ENCODE results near the gene TACC2.

TACC2 gene

GRCh38 chr10:122033224-122033926, 44.4 kb downstream of the TACC2 start:
- H3K4me1 Mint-ChIP-seq (ENCODE audit: low read depth) = no peaks in the 10 kb centered on the region
- no peak overlapping the region for H3K27ac Mint-ChIP-seq
- H3K9me3 Mint-ChIP-seq = no peaks in the 10 kb centered on the region
- no peaks in the 10 kb centered on the region for H3K27me3 Mint-ChIP-seq (ENCODE audit: low read depth)
- H3K4me3 Mint-ChIP-seq = no peak overlapping the region
- no peaks in the 10 kb centered on the region for H3K36me3 Mint-ChIP-seq (ENCODE audit: low read depth)

DNA sequence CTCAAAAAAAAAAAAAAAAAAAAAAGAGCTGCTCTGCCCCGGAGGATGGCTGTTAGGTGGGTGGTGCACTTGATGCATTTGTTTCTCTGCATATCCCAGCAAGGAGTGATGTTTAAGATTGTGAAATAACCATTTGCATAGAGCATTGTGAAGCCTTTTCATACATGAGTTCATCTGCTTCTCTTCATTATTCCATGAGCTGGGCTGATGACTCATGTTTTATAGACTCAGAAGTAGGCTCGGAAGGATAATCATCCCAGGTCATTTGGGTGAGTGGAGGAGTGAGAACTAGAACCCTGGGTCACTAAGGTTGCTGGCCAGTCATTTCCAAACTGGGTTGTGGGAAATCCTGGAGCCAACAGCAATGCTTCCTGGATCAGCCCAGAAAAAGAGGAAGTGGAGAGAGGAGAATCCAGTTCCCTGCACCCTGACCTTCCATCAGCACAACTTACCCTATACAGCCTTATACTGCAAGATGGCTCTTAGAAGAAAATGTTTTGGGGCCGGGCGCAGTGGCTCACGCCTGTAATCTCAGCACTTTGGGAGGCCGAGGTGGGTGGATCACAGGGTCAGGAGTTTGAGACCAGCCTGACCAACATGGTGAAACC, 45.3 kb downstream of the TACC2 start:
- Mint-ChIP-seq H3K4me1 (ENCODE audit: low read depth) (no peaks in the 10 kb centered on the region), H3K27me3 (ENCODE audit: low read depth) (peaks cover 3% of the 10 kb centered on the region), H3K4me3 (no peak overlapping the region), H3K9me3 (no peaks in the 10 kb centered on the region), H3K27ac (no peak overlapping the region), H3K36me3 (ENCODE audit: low read depth) (no peaks in the 10 kb centered on the region)

- Mint-ChIP-seq H3K4me1 (ENCODE audit: low read depth) (no peaks in the 10 kb centered on the region), H3K9me3 (no peaks in the 10 kb centered on the region), H3K27ac (no peak overlapping the region), H3K4me3 (no peak overlapping the region), H3K27me3 (ENCODE audit: low read depth) (peaks cover 4% of the 10 kb centered on the region), H3K36me3 (ENCODE audit: low read depth) (no peaks in the 10 kb centered on the region)
Observed at GRCh38 chr10:122040786-122041185, 51.8 kb downstream of the TACC2 start.

DNA sequence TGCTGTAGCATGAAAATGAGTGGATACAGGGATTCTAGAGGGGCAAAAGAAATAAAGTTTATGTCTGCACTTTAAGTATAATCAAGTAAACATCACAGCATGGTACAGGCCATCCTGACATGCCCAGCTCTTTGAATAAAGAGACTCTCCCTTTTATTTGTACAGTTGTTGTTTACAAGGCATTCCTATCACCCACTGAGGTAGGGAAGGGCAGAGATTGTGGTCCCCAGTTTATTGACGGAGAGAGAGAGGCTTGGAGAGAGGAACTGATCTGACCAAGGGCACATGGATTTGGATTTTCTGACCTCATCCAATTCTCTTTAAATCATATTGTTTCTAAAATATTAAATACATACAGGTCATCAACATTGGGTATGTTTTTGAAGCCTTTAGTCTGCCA, 53.9 kb downstream of the TACC2 start:
- no peaks in the 10 kb centered on the region for H3K9me3 Mint-ChIP-seq
- no peak overlapping the region for H3K27ac Mint-ChIP-seq
- peaks cover 4% of the 10 kb centered on the region for H3K27me3 Mint-ChIP-seq (ENCODE audit: low read depth)
- H3K36me3 Mint-ChIP-seq (ENCODE audit: low read depth) = no peaks in the 10 kb centered on the region
- no peak overlapping the region for H3K4me3 Mint-ChIP-seq
- H3K4me1 Mint-ChIP-seq (ENCODE audit: low read depth) = no peaks in the 10 kb centered on the region

DNA sequence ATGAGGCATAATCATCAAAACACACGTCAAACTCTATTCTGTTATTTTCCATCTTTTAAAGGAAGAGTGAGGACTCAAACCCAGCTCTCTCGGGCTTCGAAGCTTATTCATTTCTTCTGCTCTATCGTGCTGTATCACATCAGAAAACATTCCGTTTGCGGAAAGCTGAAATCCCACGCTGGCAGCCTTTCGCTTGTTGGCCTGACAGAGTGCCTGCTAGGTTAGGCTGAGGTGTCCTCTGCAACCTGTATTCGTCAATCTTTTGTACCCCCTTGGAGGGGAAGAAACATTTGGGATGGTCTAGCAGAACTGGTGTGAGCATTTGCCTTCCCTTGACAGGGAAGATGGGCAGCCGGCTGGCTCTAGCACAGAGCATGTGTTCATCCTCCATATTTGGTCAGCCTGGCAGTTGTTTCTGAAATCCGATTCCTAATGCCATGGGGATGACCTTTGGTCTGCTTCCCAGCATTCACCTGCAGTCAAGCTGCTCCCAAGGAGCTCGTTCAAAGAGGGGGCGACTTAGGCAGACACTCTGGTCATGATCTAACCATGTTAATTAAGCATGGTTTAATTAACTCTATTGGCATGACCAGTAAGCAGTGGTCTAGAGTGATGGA, 55.2 kb downstream of the TACC2 start:
- Mint-ChIP-seq H3K4me3 (no peak overlapping the region), H3K9me3 (no peaks in the 10 kb centered on the region), H3K27ac (no peak overlapping the region), H3K36me3 (ENCODE audit: low read depth) (no peaks in the 10 kb centered on the region), H3K27me3 (ENCODE audit: low read depth) (peaks cover 2% of the 10 kb centered on the region), H3K4me1 (ENCODE audit: low read depth) (no peaks in the 10 kb centered on the region)

DNA sequence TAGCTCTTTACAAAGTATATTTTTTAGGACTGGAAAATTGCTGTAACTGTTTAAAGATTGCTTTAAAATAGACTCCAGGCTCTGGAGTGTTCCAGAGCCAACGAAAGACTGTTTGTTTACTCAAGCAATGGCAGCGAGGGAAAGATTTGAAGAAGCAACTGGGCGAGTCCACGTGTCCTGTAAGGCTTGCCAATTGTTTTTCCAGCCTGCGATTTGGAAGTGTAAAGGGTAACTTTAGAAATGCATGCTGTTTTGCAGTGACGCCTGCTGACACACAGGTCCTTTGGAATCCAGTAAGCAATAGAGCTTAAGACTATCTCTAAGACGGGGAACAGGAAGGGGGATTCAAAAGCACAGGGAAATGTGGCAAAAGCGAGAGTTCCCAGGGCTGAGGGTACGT, 55.8 kb downstream of the TACC2 start:
- H3K27me3 Mint-ChIP-seq (ENCODE audit: low read depth) = no peaks in the 10 kb centered on the region
- H3K9me3 Mint-ChIP-seq = no peaks in the 10 kb centered on the region
- H3K4me3 Mint-ChIP-seq = no peak overlapping the region
- H3K36me3 Mint-ChIP-seq (ENCODE audit: low read depth) = no peaks in the 10 kb centered on the region
- H3K4me1 Mint-ChIP-seq (ENCODE audit: low read depth) = no peaks in the 10 kb centered on the region
- H3K27ac Mint-ChIP-seq = no peak overlapping the region

- no peaks in the 10 kb centered on the region for H3K27me3 Mint-ChIP-seq (ENCODE audit: low read depth)
- no peaks in the 10 kb centered on the region for H3K36me3 Mint-ChIP-seq (ENCODE audit: low read depth)
- no peak overlapping the region for H3K4me3 Mint-ChIP-seq
- H3K4me1 Mint-ChIP-seq (ENCODE audit: low read depth) = no peaks in the 10 kb centered on the region
- no peaks in the 10 kb centered on the region for H3K9me3 Mint-ChIP-seq
- H3K27ac Mint-ChIP-seq = no peak overlapping the region
Observed at GRCh38 chr10:122045212-122045611, 56.2 kb downstream of the TACC2 start.

DNA sequence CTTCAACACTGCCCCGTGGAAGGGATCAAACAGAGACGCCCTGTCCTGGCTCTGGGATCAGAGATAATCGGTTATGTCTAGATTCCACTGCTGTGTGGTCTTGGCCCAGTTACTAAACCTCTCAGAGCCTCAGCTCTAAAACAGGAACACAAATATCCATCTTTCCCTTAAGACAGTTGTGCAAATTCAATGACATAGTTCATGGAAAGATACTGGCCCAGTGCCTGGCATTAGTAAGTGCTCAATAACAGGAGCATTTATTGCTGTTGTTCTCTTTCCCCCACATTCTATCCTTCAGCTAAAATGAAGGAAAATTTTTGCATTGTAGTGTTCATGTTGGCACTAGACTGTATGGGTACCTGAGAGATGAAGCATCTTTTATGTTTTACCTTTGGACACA, 58.6 kb downstream of the TACC2 start:
- Mint-ChIP-seq H3K9me3 (no peaks in the 10 kb centered on the region), H3K4me3 (no peak overlapping the region), H3K36me3 (ENCODE audit: low read depth) (no peaks in the 10 kb centered on the region), H3K27ac (no peak overlapping the region), H3K27me3 (ENCODE audit: low read depth) (no peaks in the 10 kb centered on the region), H3K4me1 (ENCODE audit: low read depth) (no peaks in the 10 kb centered on the region)

DNA sequence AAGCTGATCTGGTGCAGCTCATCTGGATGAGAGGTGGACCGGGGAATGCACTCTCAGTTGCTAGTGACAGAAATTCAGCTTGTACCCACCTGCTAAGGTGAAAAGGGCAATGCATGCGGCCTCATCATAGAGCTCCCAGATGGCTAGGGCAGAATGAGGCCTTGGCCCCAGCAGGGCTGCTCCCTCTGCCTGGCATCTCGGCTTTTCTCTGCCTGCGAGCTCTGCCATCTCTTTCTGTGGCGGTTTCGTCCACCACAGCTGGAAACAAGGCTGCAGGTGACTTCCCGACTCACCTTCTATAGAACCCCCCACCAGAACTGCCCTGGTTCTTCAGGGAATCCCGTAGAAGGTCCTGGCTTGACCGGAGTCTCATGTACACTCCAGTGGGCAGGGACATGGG, 60.1 kb downstream of the TACC2 start:
- Mint-ChIP-seq H3K4me3 (no peak overlapping the region), H3K36me3 (ENCODE audit: low read depth) (no peaks in the 10 kb centered on the region), H3K4me1 (ENCODE audit: low read depth) (no peaks in the 10 kb centered on the region), H3K27ac (no peak overlapping the region), H3K27me3 (ENCODE audit: low read depth) (no peaks in the 10 kb centered on the region), H3K9me3 (no peaks in the 10 kb centered on the region)

DNA sequence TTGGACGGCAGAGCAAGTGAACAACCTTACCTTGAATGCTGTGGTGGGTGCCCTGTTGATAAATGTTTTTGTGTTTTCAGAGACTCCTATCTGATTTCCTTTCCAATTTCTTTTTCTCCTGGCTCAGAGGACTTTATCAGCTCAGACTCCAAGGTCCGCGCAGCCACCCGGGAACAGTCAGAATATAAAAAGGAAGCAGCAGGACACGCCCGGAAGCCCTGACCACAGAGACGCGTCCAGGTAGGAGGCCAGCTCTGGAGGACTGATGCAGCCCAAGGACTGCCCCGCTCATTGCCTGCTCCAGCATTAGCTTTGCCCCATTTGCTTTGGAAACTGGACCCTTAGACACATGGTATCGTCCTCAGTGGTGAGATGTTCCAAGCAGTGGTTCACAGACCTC, 61.3 kb downstream of the TACC2 start:
- H3K4me3 Mint-ChIP-seq = no peak overlapping the region
- no peaks in the 10 kb centered on the region for H3K4me1 Mint-ChIP-seq (ENCODE audit: low read depth)

GRCh38 chr10:122050811-122051210, 61.8 kb downstream of the TACC2 start:
- Mint-ChIP-seq H3K27me3 (ENCODE audit: low read depth) (no peaks in the 10 kb centered on the region), H3K4me1 (ENCODE audit: low read depth) (no peaks in the 10 kb centered on the region), H3K36me3 (ENCODE audit: low read depth) (no peaks in the 10 kb centered on the region), H3K4me3 (no peak overlapping the region), H3K27ac (no peak overlapping the region), H3K9me3 (no peaks in the 10 kb centered on the region)

More for the DNA sequence above, 61.3 kb downstream of the TACC2 start:
- Mint-ChIP-seq H3K36me3 (ENCODE audit: low read depth) (no peaks in the 10 kb centered on the region), H3K9me3 (no peaks in the 10 kb centered on the region), H3K27me3 (ENCODE audit: low read depth) (no peaks in the 10 kb centered on the region), H3K27ac (no peak overlapping the region)

- Mint-ChIP-seq H3K27me3 (ENCODE audit: low read depth) (no peaks in the 10 kb centered on the region), H3K4me3 (no peak overlapping the region), H3K36me3 (ENCODE audit: low read depth) (no peaks in the 10 kb centered on the region), H3K4me1 (ENCODE audit: low read depth) (no peaks in the 10 kb centered on the region), H3K9me3 (no peaks in the 10 kb centered on the region), H3K27ac (no peak overlapping the region)
Observed at GRCh38 chr10:122051609-122052385, 62.8 kb downstream of the TACC2 start.

DNA sequence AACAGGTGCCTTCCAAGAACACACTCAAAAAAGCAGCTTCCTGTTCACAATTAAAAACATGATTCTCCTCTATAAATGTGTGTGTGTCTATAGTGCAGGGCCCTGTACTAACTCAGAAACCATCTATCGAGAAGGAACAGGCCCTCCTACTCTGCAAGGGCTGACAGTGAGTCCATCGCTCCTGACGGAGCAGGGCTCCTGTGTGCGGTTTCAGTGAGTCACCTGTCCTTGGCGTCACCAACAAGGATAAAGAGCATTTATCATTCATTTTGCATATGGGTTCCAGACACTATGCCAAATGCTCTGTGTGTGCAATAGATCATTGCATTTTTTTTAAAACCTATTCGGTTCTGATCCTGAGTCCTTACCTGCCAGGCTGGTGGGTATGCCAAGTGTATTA, 63.7 kb downstream of the TACC2 start:
- no peaks in the 10 kb centered on the region for H3K27me3 Mint-ChIP-seq (ENCODE audit: low read depth)
- H3K27ac Mint-ChIP-seq = no peak overlapping the region
- no peaks in the 10 kb centered on the region for H3K36me3 Mint-ChIP-seq (ENCODE audit: low read depth)
- no peaks in the 10 kb centered on the region for H3K9me3 Mint-ChIP-seq
- no peaks in the 10 kb centered on the region for H3K4me1 Mint-ChIP-seq (ENCODE audit: low read depth)
- no peak overlapping the region for H3K4me3 Mint-ChIP-seq

DNA sequence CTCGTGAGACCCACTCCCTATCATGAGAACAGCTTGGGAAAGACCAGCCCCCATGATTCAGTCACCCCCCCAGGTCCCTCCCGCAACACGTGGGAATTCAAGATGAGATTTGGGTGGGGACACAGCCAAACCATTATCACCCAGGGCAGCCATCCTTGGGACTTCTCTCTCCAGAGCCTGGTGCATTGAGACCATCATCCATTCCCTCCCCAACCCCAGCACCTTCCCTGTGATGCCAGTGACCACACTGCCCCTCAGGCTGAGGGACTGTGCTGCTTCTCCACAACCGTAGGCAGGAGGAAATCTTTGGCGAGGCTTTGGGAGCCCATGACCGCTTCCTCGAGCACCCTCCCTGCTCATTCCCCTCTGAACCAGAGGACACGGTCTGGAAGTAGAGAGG, 64.4 kb downstream of the TACC2 start:
- no peaks in the 10 kb centered on the region for H3K9me3 Mint-ChIP-seq
- H3K4me3 Mint-ChIP-seq = no peak overlapping the region
- H3K27ac Mint-ChIP-seq = no peak overlapping the region
- no peaks in the 10 kb centered on the region for H3K4me1 Mint-ChIP-seq (ENCODE audit: low read depth)
- H3K36me3 Mint-ChIP-seq (ENCODE audit: low read depth) = no peaks in the 10 kb centered on the region
- H3K27me3 Mint-ChIP-seq (ENCODE audit: low read depth) = no peaks in the 10 kb centered on the region

Measured in T-helper 1 cell treated with Interleukin-12 subunit alpha and Interleukin-12 subunit beta and Interleukin-4 antibody, amounts not matched to agents 30 μg/mL and 1 μg/mL, for 36 hours (primary cell).